ENCODE measurements around the gene NTM.

GRCh38 chr11:131908316-131908715, 537.9 kb downstream of the NTM start:
- TF ChIP-seq CTCF (IDR thresholded peaks at IDR 0.05; ENCODE audit: low read length), result no peak
- TF ChIP-seq EZH2 (IDR thresholded peaks at IDR 0.05; ENCODE audit: borderline replicate concordance, low read length), result no peak

All from OCI-LY1 (cell line).